ENCODE measurements around the gene MYO18B.

- no peak for TF ChIP-seq CTCF (conservative IDR thresholded peaks at IDR 0.05 in 1 of 2, IDR thresholded peaks at IDR 0.05 in 1 of 2; ENCODE audit: extremely low read depth in 1 of 2, insufficient read depth in 1 of 2, low read depth in 1 of 2, low read length in 2 of 2)
- no peak for TF ChIP-seq EZH2 (IDR thresholded peaks at IDR 0.05; ENCODE audit: borderline replicate concordance, low read length)
These were observed 74.6 kb downstream of the MYO18B start for GRCh38 chr22:25816522-25817059.

All from mammary epithelial cell (primary cell).